Measurements from ENCODE around the gene BCL3. TPM values are rescaled to one million over a fixed set of nuclear protein-coding genes. Genes with fewer than 3 reads are reported as not detected.

BCL3 gene
- polyA plus RNA-seq, 1 of the 3 experiments (the other 2 are of a cell fraction) = 19.2 TPM

GRCh38 chr19:44701228-44701627, 47.3 kb upstream of the BCL3 start:
- ChIA-PET CTCF (interaction anchor here (1.8 to 3.5 kb wide), 4 partner anchors 12 to 130 kb away, joined by 7 to 13 read pairs (median 10); no protein-coding TSS in a partner anchor), POLR2A (no interaction called here)
- Histone ChIP-seq H3K9me2 (no peaks in the 10 kb centered on the region), H3K36me3 (replicated peaks in 1 of 2; ENCODE audit: control insufficient read depth in 1 of 2, insufficient read depth in 2 of 2, low read length in 1 of 2) (no peaks in the 10 kb centered on the region), H4K20me1 (ENCODE audit: insufficient read depth) (no peaks in the 10 kb centered on the region), H3K27ac (ENCODE audit: low read depth in 2 of 2, low read length in 1 of 2) (no peak overlapping the region), H3K9me3 (no peaks in the 10 kb centered on the region), H3K4me1 (ENCODE audit: control insufficient read depth in 1 of 2, insufficient read depth in 2 of 2, low read depth in 1 of 2, low read length in 1 of 2) (no peaks in the 10 kb centered on the region), H3K79me2 (ENCODE audit: insufficient read depth) (no peaks in the 10 kb centered on the region), H3K4me2 (no peak overlapping the region), H3F3A (replicated peaks; ENCODE audit: insufficient read depth) (peaks cover 6% of the 10 kb centered on the region), H2AFZ (ENCODE audit: low read depth) (no peak overlapping the region), H3K9ac (no peak overlapping the region), H3K4me3 (ENCODE audit: low read depth in 2 of 2, low read length in 1 of 2) (no peak overlapping the region), H3K27me3 (ENCODE audit: insufficient read depth) (no peaks in the 10 kb centered on the region)
- 61% methylated on average over 7 of the region's 15 CpGs for WGBS (ENCODE audit: low lambda C conversion rate)
- TF ChIP-seq IRF3 (IDR thresholded peaks at IDR 0.05; ENCODE audit: low read depth, low read length) (no peak), NRF1 (IDR thresholded peaks at IDR 0.05; ENCODE audit: low read depth, low read length) (no peak), REST (IDR thresholded peaks at IDR 0.05; ENCODE audit: low read depth, low read length) (no peak), MXI1 (IDR thresholded peaks at IDR 0.05; ENCODE audit: low read depth, low read length) (no peak), FOXJ3 (CRISPR knock-in tag; IDR thresholded peaks at IDR 0.05) (no peak), ZBTB33 (IDR thresholded peaks at IDR 0.05; ENCODE audit: borderline replicate concordance, low read depth) (no peak), FOSL2 (IDR thresholded peaks at IDR 0.05; ENCODE audit: borderline replicate concordance, low read depth) (no peak), EZH2phosphoT487 (IDR thresholded peaks at IDR 0.05; ENCODE audit: borderline replicate concordance, low read depth) (no peak), SIN3A (IDR thresholded peaks at IDR 0.05; ENCODE audit: borderline replicate concordance, low read depth, low read length) (no peak), JUND (IDR thresholded peaks at IDR 0.05) (no peak), TAF1 (IDR thresholded peaks at IDR 0.05; ENCODE audit: borderline replicate concordance, low read depth, low read length) (no peak), ELF1 (IDR thresholded peaks at IDR 0.05) (no peak), TCF12 (IDR thresholded peaks at IDR 0.05) (no peak), NFIC (IDR thresholded peaks at IDR 0.05; ENCODE audit: borderline replicate concordance) (no peak)
- DNase-seq = no peak

All from SK-N-SH (cell line).